NT2/D1 (cell line): ENCODE data around the gene SNED1.

Source experiments
- DNase-seq: peaks from one replicate; pipeline ENCODE4 v3.0.0-alpha.2; 2011; ENCODE audit warnings: low read depth, low spot score
- H3K27me3 ChIP-seq: 2 replicates; pipeline ENCODE4 v1.6.0; 2011; ENCODE audit warnings: mild to moderate bottlenecking; ENCODE audit not compliant: insufficient read length, insufficient read depth
- H3K36me3 ChIP-seq: 2 replicates; pipeline ENCODE4 v1.6.1; 2011; ENCODE audit warnings: mild to moderate bottlenecking, low read length, mixed read lengths; ENCODE audit not compliant: insufficient read depth, insufficient read length
- H3K4me1 ChIP-seq: 2 replicates; pipeline ENCODE4 v1.5.1; 2011; ENCODE audit not compliant: insufficient read depth, insufficient read length
- H3K4me3 ChIP-seq: 2 replicates; pipeline ENCODE4 v1.5.1; 2011; ENCODE audit warnings: low read depth; ENCODE audit not compliant: insufficient read length
- H3K9ac ChIP-seq: 2 replicates; pipeline ENCODE4 v1.6.0; 2011; ENCODE audit warnings: low read depth; ENCODE audit not compliant: insufficient read length
- H3K9me3 ChIP-seq: 2 replicates; pipeline ENCODE4 v1.5.1; 2011; ENCODE audit warnings: mild to moderate bottlenecking, low read length; ENCODE audit not compliant: insufficient read depth
- SUZ12 ChIP-seq: IDR thresholded peaks from 2 replicates; pipeline ENCODE4 v1.6.1; 2011; ENCODE audit not compliant: insufficient read length, insufficient read depth; ENCODE audit errors: extremely low read depth
- YY1 ChIP-seq: IDR thresholded peaks from 2 replicates; pipeline ENCODE4 v1.6.1; 2011; ENCODE audit not compliant: insufficient read length, insufficient read depth
- ZNF274 ChIP-seq: IDR thresholded peaks from 2 replicates; pipeline ENCODE4 v1.6.1; 2011; ENCODE audit warnings: mild to moderate bottlenecking, low read depth, low read length

SNED1 gene

GRCh38 chr2:241067501-241068135 lies 69.2 kb downstream of the SNED1 start:
- TF ChIP-seq ZNF274 (no peak), SUZ12 (no peak), YY1 (no peak)
- no peak overlapping the region for H3K4me3 ChIP-seq
- peaks cover 9% of the 10 kb centered on the region for H3K4me1 ChIP-seq
- DNase-seq: no peak
- H3K36me3 ChIP-seq: no peaks in the 10 kb centered on the region
- no peak overlapping the region for H3K9ac ChIP-seq
- no peaks in the 10 kb centered on the region for H3K27me3 ChIP-seq
- H3K9me3 ChIP-seq: no peaks in the 10 kb centered on the region

GRCh38 chr2:241068136-241068941 lies 69.9 kb downstream of the SNED1 start:
- Histone ChIP-seq H3K36me3 (no peaks in the 10 kb centered on the region), H3K4me1 (peaks cover 10% of the 10 kb centered on the region), H3K27me3 (no peaks in the 10 kb centered on the region), H3K9ac (no peak overlapping the region), H3K9me3 (no peaks in the 10 kb centered on the region), H3K4me3 (no peak overlapping the region)
- TF ChIP-seq SUZ12 (no peak), ZNF274 (no peak), YY1 (no peak)
- DNase-seq: no peak

- H3K9me3 ChIP-seq: no peaks in the 10 kb centered on the region
- H3K27me3 ChIP-seq: no peaks in the 10 kb centered on the region
- TF ChIP-seq SUZ12: no peak
- TF ChIP-seq YY1: no peak
- TF ChIP-seq ZNF274: no peak
- H3K9ac ChIP-seq: no peak overlapping the region
- H3K4me3 ChIP-seq: no peak overlapping the region
- peaks cover 11% of the 10 kb centered on the region for H3K4me1 ChIP-seq
- H3K36me3 ChIP-seq: peaks cover 3% of the 10 kb centered on the region
- no peak for DNase-seq
These were observed 70.8 kb downstream of the SNED1 start for GRCh38 chr2:241068942-241069810.

- H3K9ac ChIP-seq: no peak overlapping the region
- DNase-seq: no peak
- TF ChIP-seq SUZ12: no peak
- no peak for TF ChIP-seq ZNF274
- TF ChIP-seq YY1: no peak
These were observed 71.4 kb downstream of the SNED1 start for GRCh38 chr2:241069821-241070281.

GRCh38 chr2:241070361-241070760 lies 71.9 kb downstream of the SNED1 start:
- Histone ChIP-seq H3K9me3 (no peaks in the 10 kb centered on the region), H3K9ac (no peak overlapping the region), H3K36me3 (peaks cover 10% of the 10 kb centered on the region), H3K27me3 (no peaks in the 10 kb centered on the region), H3K4me3 (no peak overlapping the region), H3K4me1 (peaks cover 11% of the 10 kb centered on the region)
- no peak for DNase-seq
- no peak for TF ChIP-seq SUZ12
- no peak for TF ChIP-seq ZNF274
- TF ChIP-seq YY1: no peak

More at GRCh38 chr2:241069821-241070281, 71.4 kb downstream of the SNED1 start:
- H3K36me3 ChIP-seq: peaks cover 5% of the 10 kb centered on the region
- peaks cover 11% of the 10 kb centered on the region for H3K4me1 ChIP-seq
- H3K4me3 ChIP-seq: no peak overlapping the region
- H3K27me3 ChIP-seq: no peaks in the 10 kb centered on the region
- no peaks in the 10 kb centered on the region for H3K9me3 ChIP-seq

- H3K4me1 ChIP-seq: peaks cover 11% of the 10 kb centered on the region
- no peak overlapping the region for H3K4me3 ChIP-seq
- no peaks in the 10 kb centered on the region for H3K9me3 ChIP-seq
- no peaks in the 10 kb centered on the region for H3K27me3 ChIP-seq
- H3K9ac ChIP-seq: no peak overlapping the region
- no peak for DNase-seq
- TF ChIP-seq YY1: no peak
- TF ChIP-seq ZNF274: no peak
- TF ChIP-seq SUZ12: no peak
- peaks cover 11% of the 10 kb centered on the region for H3K36me3 ChIP-seq
These were observed 72.6 kb downstream of the SNED1 start for GRCh38 chr2:241070811-241071676.

GRCh38 chr2:241071677-241072111 lies 73.3 kb downstream of the SNED1 start:
- no peak for DNase-seq
- Histone ChIP-seq H3K4me3 (no peak overlapping the region), H3K9ac (no peak overlapping the region), H3K27me3 (no peaks in the 10 kb centered on the region), H3K9me3 (no peaks in the 10 kb centered on the region), H3K4me1 (peaks cover 11% of the 10 kb centered on the region), H3K36me3 (peaks cover 11% of the 10 kb centered on the region)
- no peak for TF ChIP-seq YY1
- TF ChIP-seq SUZ12: no peak
- no peak for TF ChIP-seq ZNF274
